Subcutaneous abdominal adipose tissue (tissue), 5 donors: Measurements from ENCODE around the gene TARBP2.
"Not testable (repeated sequence)": the region's sequence is repeated elsewhere in the genome, so short reads cannot be mapped to it uniquely, and the experiment has no call there.

ENCODE experiments used
- H3K27ac ChIP-seq: one replicate; pipeline ENCODE4 v1.7.0; 2013; ENCODE audit warnings: low read depth, mild to moderate bottlenecking, inconsistent platforms, low read length, moderate library complexity
- H3K27me3 ChIP-seq, 5 donors: one replicate each; pipeline ENCODE4 v1.7.0; 2013; ENCODE audit warnings: low read length in 5 of 5, inconsistent platforms in 1 of 5; ENCODE audit not compliant: control insufficient read depth in 5 of 5, insufficient read depth in 4 of 5
- H3K36me3 ChIP-seq, 5 donors: one replicate each; pipeline ENCODE4 v1.7.0; 2013; ENCODE audit warnings: low read length in 5 of 5; ENCODE audit not compliant: control insufficient read depth in 5 of 5, insufficient read depth in 5 of 5
- H3K4me1 ChIP-seq, 5 donors: one replicate each; pipeline ENCODE4 v1.7.0; 2013; ENCODE audit warnings: low read length in 5 of 5, mild to moderate bottlenecking in 3 of 5, moderate library complexity in 1 of 5; ENCODE audit not compliant: control insufficient read depth in 5 of 5, insufficient read depth in 5 of 5
- H3K4me3 ChIP-seq, 5 donors: one replicate each; pipeline ENCODE4 v1.7.0; 2013; ENCODE audit warnings: low read length in 5 of 5, low read depth in 1 of 5
- H3K9ac ChIP-seq, 5 donors: one replicate each; pipeline ENCODE4 v1.7.0; 2013; ENCODE audit warnings: low read length in 5 of 5, mild to moderate bottlenecking in 4 of 5, moderate library complexity in 3 of 5
- H3K9me3 ChIP-seq, 5 donors: one replicate each; pipeline ENCODE4 v1.7.0; 2013; ENCODE audit warnings: low read length in 5 of 5; ENCODE audit not compliant: control insufficient read depth in 5 of 5
- donor health status: healthy.
- donor health status: healthy.
- donor health status: healthy.
- donor health status: healthy.
- donor health status: healthy.

The TARBP2 gene

GRCh38 chr12:53530920-53531319, 29.8 kb downstream of the TARBP2 start:
- H3K9ac ChIP-seq = no peak overlapping the region
- peaks cover 16 to 79% (median 62%) of the 10 kb centered on the region in 5 donors for H3K36me3 ChIP-seq
- H3K27ac ChIP-seq = no peak overlapping the region
- H3K4me1 ChIP-seq = peaks cover 0 to 17% (median 7%) of the 10 kb centered on the region in 5 donors
- H3K9me3 ChIP-seq = no peaks in the 10 kb centered on the region
- no peak overlapping the region for H3K4me3 ChIP-seq
- H3K27me3 ChIP-seq = no peaks in the 10 kb centered on the region

GRCh38 chr12:53532021-53532420, 30.9 kb downstream of the TARBP2 start:
- Histone ChIP-seq H3K27me3 (no peaks in the 10 kb centered on the region), H3K27ac (no peak overlapping the region), H3K9me3 (no peaks in the 10 kb centered on the region), H3K36me3 (peaks cover 18 to 85% (median 71%) of the 10 kb centered on the region in 5 donors), H3K4me3 (no peak overlapping the region), H3K9ac (no peak overlapping the region), H3K4me1 (peaks cover 0 to 17% (median 7%) of the 10 kb centered on the region in 5 donors)

- Histone ChIP-seq H3K4me1 (peaks cover 0 to 17% (median 7%) of the 10 kb centered on the region in 5 donors), H3K27me3 (no peaks in the 10 kb centered on the region), H3K4me3 (no peak overlapping the region), H3K9ac (no peak overlapping the region), H3K36me3 (peaks cover 18 to 84% (median 71%) of the 10 kb centered on the region in 5 donors), H3K27ac (no peak overlapping the region), H3K9me3 (no peaks in the 10 kb centered on the region)
Measured at GRCh38 chr12:53532524-53533445, 31.7 kb downstream of the TARBP2 start.

- Histone ChIP-seq H3K27me3 (no peaks in the 10 kb centered on the region), H3K36me3 (peaks cover 23 to 83% (median 75%) of the 10 kb centered on the region in 5 donors), H3K27ac (no peak overlapping the region), H3K9me3 (no peaks in the 10 kb centered on the region), H3K4me1 (peaks cover 0 to 17% (median 7%) of the 10 kb centered on the region in 5 donors), H3K9ac (no peak overlapping the region), H3K4me3 (no peak overlapping the region)
Measured at GRCh38 chr12:53533471-53533870, 32.4 kb downstream of the TARBP2 start.

- H3K9ac ChIP-seq = no peak overlapping the region
- H3K4me3 ChIP-seq = no peak overlapping the region
- H3K4me1 ChIP-seq = peaks cover 0 to 15% (median 6%) of the 10 kb centered on the region in 5 donors
- H3K27me3 ChIP-seq = no peaks in the 10 kb centered on the region
- peaks cover 30 to 85% (median 74%) of the 10 kb centered on the region in 5 donors for H3K36me3 ChIP-seq
- no peaks in the 10 kb centered on the region for H3K9me3 ChIP-seq
- no peak overlapping the region for H3K27ac ChIP-seq
Measured at GRCh38 chr12:53536962-53537361, 35.9 kb downstream of the TARBP2 start.

- Histone ChIP-seq H3K9me3 (no peaks in the 10 kb centered on the region), H3K4me1 (peaks cover 0 to 2% (median 0%) of the 10 kb centered on the region in 5 donors), H3K36me3 (peaks cover 36 to 81% (median 69%) of the 10 kb centered on the region in 5 donors), H3K27ac (no peak overlapping the region), H3K27me3 (no peaks in the 10 kb centered on the region), H3K4me3 (no peak overlapping the region), H3K9ac (no peak overlapping the region)
Measured at GRCh38 chr12:53538209-53538689, 37.2 kb downstream of the TARBP2 start.

GRCh38 chr12:53539526-53539925, 38.4 kb downstream of the TARBP2 start:
- Histone ChIP-seq H3K36me3 (peaks cover 31 to 70% (median 64%) of the 10 kb centered on the region in 5 donors), H3K4me3 (no peak overlapping the region), H3K27me3 (no peaks in the 10 kb centered on the region), H3K9me3 (no peaks in the 10 kb centered on the region), H3K27ac (no peak overlapping the region), H3K9ac (no peak overlapping the region), H3K4me1 (peaks cover 0 to 9% (median 5%) of the 10 kb centered on the region in 5 donors)

GRCh38 chr12:53543539-53543938, 42.5 kb downstream of the TARBP2 start:
- no peak overlapping the region for H3K27ac ChIP-seq
- H3K4me3 ChIP-seq = no peak overlapping the region
- peaks cover 19 to 53% (median 40%) of the 10 kb centered on the region in 5 donors for H3K36me3 ChIP-seq
- peak overlapping the region in 2 of 5 donors; percentile 20 to 41 for H3K9ac ChIP-seq
- H3K9me3 ChIP-seq = no peaks in the 10 kb centered on the region
- peaks cover 0 to 9% (median 5%) of the 10 kb centered on the region in 5 donors for H3K4me1 ChIP-seq
- no peaks in the 10 kb centered on the region for H3K27me3 ChIP-seq

GRCh38 chr12:53548354-53548753, 47.3 kb downstream of the TARBP2 start:
- H3K36me3 ChIP-seq = peaks cover 9 to 39% (median 34%) of the 10 kb centered on the region in 5 donors
- not testable (repeated sequence) for H3K9ac ChIP-seq

GRCh38 chr12:53550131-53550530, 49.0 kb downstream of the TARBP2 start:
- not testable (repeated sequence) for H3K27me3 ChIP-seq, H3K9ac ChIP-seq, H3K4me3 ChIP-seq, H3K4me1 ChIP-seq, H3K27ac ChIP-seq, H3K9me3 ChIP-seq
- peaks cover 9 to 36% (median 31%) of the 10 kb centered on the region in 5 donors for H3K36me3 ChIP-seq

More at GRCh38 chr12:53548354-53548753, 47.3 kb downstream of the TARBP2 start:
- not testable (repeated sequence) for H3K27me3 ChIP-seq, H3K9me3 ChIP-seq, H3K4me3 ChIP-seq, H3K27ac ChIP-seq, H3K4me1 ChIP-seq
